Forelimb muscle (tissue), 1 donor: ENCODE measurements around the gene DNAH6. TPM values are rescaled to one million over a fixed set of nuclear protein-coding genes. Genes with fewer than 3 reads are reported as not detected.
"Not testable (repeated sequence)": the region's sequence is repeated elsewhere in the genome, so short reads cannot be mapped to it uniquely, and the experiment has no call there.

Experiments
- DNase-seq: peaks from one replicate; pipeline ENCODE4 v3.0.0-alpha.2; 2013; ENCODE audit warnings: low read depth
- polyA plus RNA-seq: library from polyadenylated mRNA; unstranded; fragments of 120-200 nt; gene quantifications from one replicate; pipeline ENCODE4 v1.2.1, GENCODE V29; 2013; ENCODE audit not compliant: insufficient read length

DNAH6 gene
- 0.10 TPM for polyA plus RNA-seq

- peak; percentile 88 for DNase-seq
These were observed at the start of gene DNAH6 for GRCh38 chr2:84516234-84516986. DNAH6 (plus strand) TSS chr2:84516498; CDS start chr2:84517827, 1,329 bp downstream.

- DNase-seq, result no peak
These were observed 48.9 kb upstream of the DNAH6 start for GRCh38 chr2:84467389-84467788.

- not testable (repeated sequence) for DNase-seq
These were observed 43.9 kb upstream of the DNAH6 start for GRCh38 chr2:84472423-84472822.

- no peak for DNase-seq
These were observed 43.3 kb upstream of the DNAH6 start for GRCh38 chr2:84472856-84473565.

- no peak for DNase-seq
These were observed 42.1 kb upstream of the DNAH6 start for GRCh38 chr2:84474176-84474575.

GRCh38 chr2:84477886-84478285, 38.4 kb upstream of the DNAH6 start:
- no peak for DNase-seq

GRCh38 chr2:84478867-84479266, 37.4 kb upstream of the DNAH6 start:
- DNase-seq, result no peak

- DNase-seq, result no peak
These were observed 34.6 kb upstream of the DNAH6 start for GRCh38 chr2:84481702-84482101.

- DNase-seq, result no peak
These were observed 33.7 kb upstream of the DNAH6 start for GRCh38 chr2:84482603-84483002.

- DNase-seq, result no peak
These were observed 33.0 kb upstream of the DNAH6 start for GRCh38 chr2:84483320-84483719.

- no peak for DNase-seq
These were observed 29.7 kb upstream of the DNAH6 start for GRCh38 chr2:84486441-84487115.

GRCh38 chr2:84487298-84487996, 28.9 kb upstream of the DNAH6 start:
- no peak for DNase-seq

- DNase-seq, result no peak
These were observed 25.0 kb upstream of the DNAH6 start for GRCh38 chr2:84491256-84491655.

GRCh38 chr2:84491741-84492140, 24.6 kb upstream of the DNAH6 start:
- no peak for DNase-seq

GRCh38 chr2:84492571-84492970, 23.7 kb upstream of the DNAH6 start:
- no peak for DNase-seq

- DNase-seq, result no peak
These were observed 22.8 kb upstream of the DNAH6 start for GRCh38 chr2:84493514-84493913.

GRCh38 chr2:84494070-84494469, 22.2 kb upstream of the DNAH6 start:
- no peak for DNase-seq

- DNase-seq, result peak; percentile 20
These were observed 20.7 kb upstream of the DNAH6 start for GRCh38 chr2:84495539-84496146.

- no peak for DNase-seq
These were observed 19.9 kb upstream of the DNAH6 start for GRCh38 chr2:84496386-84496785.

GRCh38 chr2:84497285-84497684, 19.0 kb upstream of the DNAH6 start:
- DNase-seq, result no peak

GRCh38 chr2:84498150-84498799, 18.0 kb upstream of the DNAH6 start:
- no peak for DNase-seq
